SK-N-SH (cell line): ENCODE data around the gene NECTIN1. TPM values are rescaled to one million over a fixed set of nuclear protein-coding genes. Genes with fewer than 3 reads are reported as not detected.

Experiments
- CTCF ChIA-PET: fragments of 300-600, 350-600 bp; formaldehyde crosslinking; extraction: SDS; loops from one replicate; lab custom pipeline; 2021; lab: Yijun Ruan, JAX
- POLR2A ChIA-PET: fragments of 350-600 bp; sonication (Branson Sonifier 250); formaldehyde crosslinking; extraction: SDS; loops from one replicate; lab custom pipeline; 2020; ENCODE audit warnings: antibody characterized with exemption, inconsistent platforms; lab: Yijun Ruan, JAX
- DNase-seq: peaks from one replicate; pipeline ENCODE4 v3.0.0; 2012
- H2AFZ ChIP-seq: fragments of 200-600 bp; sonication (generic); 2 replicates; pipeline ENCODE4 v1.8.1; 2016; ENCODE audit warnings: antibody characterized with exemption, mild to moderate bottlenecking, low read depth
- H3F3A ChIP-seq: fragments of 200-600 bp; sonication (generic); replicated peaks from 2 replicates; pipeline ENCODE3; 2016; ENCODE audit warnings: antibody characterized with exemption, mild to moderate bottlenecking; ENCODE audit not compliant: insufficient read depth
- H3K27ac ChIP-seq, 2 experiments: fragments of 200-500 bp in 1 of 2; fragments of 200-600 bp in 1 of 2; sonication (Bioruptor generic) in 1 of 2; sonication (generic), shearing (Covaris generic) in 1 of 2; 2 replicates each; pipeline versions ENCODE4 v1.5.1 to v1.6.1; 2014 to 2016; ENCODE audit warnings: low read depth in 2 of 2, inconsistent platforms in 1 of 2, low read length in 1 of 2, mild to moderate bottlenecking in 1 of 2, mixed read lengths in 1 of 2
- H3K27me3 ChIP-seq: fragments of 200-600 bp; sonication (generic), shearing (Covaris generic); 2 replicates; pipeline ENCODE4 v1.6.1; 2016; ENCODE audit warnings: mixed run types; ENCODE audit not compliant: insufficient read depth
- H3K36me3 ChIP-seq, 2 experiments: fragments of 200-500 bp in 1 of 2; fragments of 200-600 bp in 1 of 2; sonication (Bioruptor generic) in 1 of 2; sonication (generic) in 1 of 2; replicated peaks in 1 of 2; 2 replicates each; pipeline versions ENCODE3 to v1.5.1; 2014 to 2016; ENCODE audit warnings: low read length in 1 of 2, mild to moderate bottlenecking in 1 of 2; ENCODE audit not compliant: insufficient read depth in 2 of 2, control insufficient read depth in 1 of 2
- H3K4me1 ChIP-seq, 2 experiments: fragments of 200-500 bp in 1 of 2; fragments of 200-600 bp in 1 of 2; sonication (Bioruptor generic) in 1 of 2; sonication (generic), shearing (Covaris generic) in 1 of 2; 2 replicates each; pipeline versions ENCODE4 v1.5.1 to v1.6.1; 2014 to 2016; ENCODE audit warnings: low read depth in 1 of 2, low read length in 1 of 2, mixed run types in 1 of 2; ENCODE audit not compliant: insufficient read depth in 2 of 2, control insufficient read depth in 1 of 2
- H3K4me2 ChIP-seq: fragments of 200-600 bp; sonication (generic), shearing (Covaris generic); 2 replicates; pipeline ENCODE4 v1.6.1; 2017; ENCODE audit warnings: mixed run types
- H3K4me3 ChIP-seq, 2 experiments: fragments of 200-500 bp in 1 of 2; fragments of 200-600 bp in 1 of 2; sonication (Bioruptor generic) in 1 of 2; sonication (generic), shearing (Covaris generic) in 1 of 2; 2 replicates each; pipeline versions ENCODE4 v1.5.1 to v1.8.1; 2014 to 2016; ENCODE audit warnings: low read depth in 2 of 2, inconsistent platforms in 1 of 2, low read length in 1 of 2, mild to moderate bottlenecking in 1 of 2, mixed read lengths in 1 of 2, moderate library complexity in 1 of 2
- H3K79me2 ChIP-seq: fragments of 200-600 bp; sonication (generic); 2 replicates; pipeline ENCODE4 v1.8.1; 2017; ENCODE audit warnings: mild to moderate bottlenecking; ENCODE audit not compliant: insufficient read depth
- H3K9ac ChIP-seq: fragments of 200-600 bp; sonication (generic); 2 replicates; pipeline ENCODE4 v1.6.1; 2017; ENCODE audit warnings: mixed run types
- H3K9me2 ChIP-seq: fragments of 200-600 bp; sonication (generic); 2 replicates; pipeline ENCODE4 v1.6.1; 2017; ENCODE audit warnings: mixed run types
- H3K9me3 ChIP-seq: fragments of 200-600 bp; sonication (generic); 2 replicates; pipeline ENCODE4 v1.6.1; 2017; ENCODE audit warnings: mixed run types, mild to moderate bottlenecking, moderate library complexity
- H4K20me1 ChIP-seq: fragments of 200-600 bp; sonication (generic); 2 replicates; pipeline ENCODE4 v1.6.1; 2017; ENCODE audit warnings: mild to moderate bottlenecking, mixed run types; ENCODE audit not compliant: insufficient read depth
- CTCF ChIP-seq: fragments of 200-600 bp; sonication (generic); IDR thresholded peaks from 2 replicates; pipeline ENCODE4 v1.6.1; 2017; ENCODE audit warnings: antibody characterized with exemption, mild to moderate bottlenecking, moderate library complexity
- GABPA ChIP-seq: IDR thresholded peaks from 2 replicates; pipeline ENCODE4 v1.4.0; 2012; ENCODE audit warnings: low read depth, mild to moderate bottlenecking
- NRF1 ChIP-seq: IDR thresholded peaks from 2 replicates; pipeline ENCODE4 v1.6.1; 2012; ENCODE audit warnings: low read depth, mild to moderate bottlenecking, low read length
- POLR2AphosphoS5 ChIP-seq: IDR thresholded peaks from 2 replicates; pipeline ENCODE4 v1.6.1; 2012; ENCODE audit warnings: low read depth, low read length
- RAD21 ChIP-seq: IDR thresholded peaks from 2 replicates; pipeline ENCODE4 v1.6.1; 2012; ENCODE audit warnings: mild to moderate bottlenecking, low read length
- SIN3A ChIP-seq: IDR thresholded peaks from 2 replicates; pipeline ENCODE4 v1.6.1; 2012; ENCODE audit warnings: low read depth, mild to moderate bottlenecking, low read length, moderate library complexity, borderline replicate concordance
- SMC3 ChIP-seq: IDR thresholded peaks from 2 replicates; pipeline ENCODE4 v1.6.1; 2012; ENCODE audit warnings: low read depth, low read length, improper control_type of control experiment
- TCF12 ChIP-seq: IDR thresholded peaks from 2 replicates; pipeline ENCODE4 v1.4.0; 2012
- WGBS: methylation state at CpG from one replicate; pipeline ENCODE4 v1.1.6; 2017; ENCODE audit warnings: low lambda C conversion rate; 5-methylcytosine and 5-hydroxymethylcytosine counted together
- polyA plus RNA-seq, 3 experiments: library from polyadenylated mRNA; depleted of rRNA; stranded (reverse); fragments of >200 nt; gene quantifications; 2 replicates each; pipeline ENCODE4 v1.2.3, GENCODE V29; 2012

NECTIN1 gene
- polyA plus RNA-seq, 1 of the 3 experiments (the other 2 are of a cell fraction): 9.1 TPM

GRCh38 chr11:119712459-119713358, 16.3 kb downstream of the NECTIN1 start:
- H2AFZ ChIP-seq: no peak overlapping the region
- H3K4me1 ChIP-seq: peaks cover 2 to 69% of the 10 kb centered on the region in 2 experiments; a peak in 2 of 4 replicates
- no peaks in the 10 kb centered on the region for H3K27me3 ChIP-seq
- no peaks in the 10 kb centered on the region for H3K9me2 ChIP-seq
- H3K4me3 ChIP-seq: no peak overlapping the region
- H4K20me1 ChIP-seq: no peaks in the 10 kb centered on the region
- no peak for DNase-seq
- H3K79me2 ChIP-seq: no peaks in the 10 kb centered on the region
- H3K9ac ChIP-seq: no peak overlapping the region
- CTCF ChIA-PET: interaction anchor here (0.6 to 2.4 kb wide), 4 partner anchors 11 to 395 kb away, joined by 3 to 6 read pairs (median 4); no protein-coding TSS in a partner anchor
- WGBS: 81% methylated on average over 9 of the region's 10 CpGs
- peak overlapping the region in 1 of 2 experiments; percentile 58; a peak in 1 of 4 replicates for H3K27ac ChIP-seq
- no peaks in the 10 kb centered on the region for H3F3A ChIP-seq
- H3K4me2 ChIP-seq: no peak overlapping the region
- POLR2A ChIA-PET: interaction anchor here (0.6 kb wide), 1 partner anchor 23 kb away, joined by 3 read pairs; no protein-coding TSS in a partner anchor
- H3K9me3 ChIP-seq: no peaks in the 10 kb centered on the region
- no peak for TF ChIP-seq SMC3
- TF ChIP-seq CTCF: no peak
- no peak for TF ChIP-seq GABPA
- no peak for TF ChIP-seq RAD21
- TF ChIP-seq POLR2AphosphoS5: no peak
- TF ChIP-seq TCF12: no peak
- H3K36me3 ChIP-seq: no peaks in the 10 kb centered on the region

GRCh38 chr11:119712006-119712405, 17.0 kb downstream of the NECTIN1 start:
- CTCF ChIA-PET: interaction anchor here (1.2 to 3.3 kb wide), 2 partner anchors 17 to 394 kb away, joined by 4 to 21 read pairs; partner anchors contain the start of gene NECTIN1
- no peak for DNase-seq
- Histone ChIP-seq H3K4me1 (peaks cover 2 to 66% of the 10 kb centered on the region in 2 experiments; a peak in 2 of 4 replicates), H3K36me3 (no peaks in the 10 kb centered on the region), H3K4me3 (no peak overlapping the region), H3K27me3 (no peaks in the 10 kb centered on the region), H3K4me2 (no peak overlapping the region), H3K9me3 (no peaks in the 10 kb centered on the region)
- 82% methylated on average over 9 of the region's 9 CpGs for WGBS
- TF ChIP-seq GABPA (no peak), NRF1 (no peak), TCF12 (no peak), SIN3A (no peak)
- TF ChIP-seq, all 33 proteins: peak for 0
- Histone ChIP-seq H3F3A (no peaks in the 10 kb centered on the region), H3K79me2 (no peaks in the 10 kb centered on the region), H3K9ac (no peak overlapping the region), H3K9me2 (no peaks in the 10 kb centered on the region), H3K27ac (no peak overlapping the region; a peak in 1 of 4 replicates), H2AFZ (no peak overlapping the region), H4K20me1 (no peaks in the 10 kb centered on the region)
- POLR2A ChIA-PET: interaction anchor here (0.6 kb wide), 1 partner anchor 23 kb away, joined by 3 read pairs; no protein-coding TSS in a partner anchor
